HG03025 (cell line): ENCODE data around the gene SLC6A19.

Experiments
- ATAC-seq: cut with Tn5 transposase; IDR thresholded peaks from one replicate; pipeline ENCODE4 v1.9.1; 2021; ENCODE audit warnings: mild to moderate bottlenecking, moderate library complexity; ENCODE audit not compliant: unreplicated experiment, low FRiP score

The SLC6A19 gene

GRCh38 chr5:1205255-1206180 lies 4.1 kb downstream of the SLC6A19 start:
- ATAC-seq: no peak

GRCh38 chr5:1206521-1207412 lies 5.4 kb downstream of the SLC6A19 start:
- no peak for ATAC-seq

- no peak for ATAC-seq
Measured at GRCh38 chr5:1207555-1207954, 6.2 kb downstream of the SLC6A19 start.

DNA sequence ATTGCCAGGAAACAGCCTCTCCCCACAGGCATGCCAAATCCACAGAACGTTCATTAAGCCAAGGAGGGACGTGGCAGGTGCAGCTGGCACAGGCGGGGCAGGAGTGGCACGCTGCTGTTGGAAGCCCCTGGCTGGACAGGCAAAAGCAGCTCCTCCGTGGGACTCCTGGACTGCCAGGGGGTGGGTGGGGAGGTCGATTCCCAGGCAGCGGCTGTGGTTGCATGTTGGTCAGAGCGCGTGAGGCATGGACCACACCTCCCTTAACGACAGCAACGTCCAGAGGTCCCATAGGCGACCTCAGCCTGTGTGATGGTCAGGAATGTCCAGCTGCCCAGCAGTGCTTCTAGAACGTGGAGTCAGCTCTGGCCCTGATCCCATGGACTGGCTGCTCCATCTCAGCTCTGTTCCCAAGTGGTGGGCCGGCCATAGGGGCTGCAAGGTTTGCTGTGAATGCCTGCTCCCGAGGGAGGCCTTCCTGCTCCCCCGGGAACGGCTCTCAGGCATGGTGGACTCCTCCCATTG lies 6.9 kb downstream of the SLC6A19 start:
- ATAC-seq: no peak

DNA sequence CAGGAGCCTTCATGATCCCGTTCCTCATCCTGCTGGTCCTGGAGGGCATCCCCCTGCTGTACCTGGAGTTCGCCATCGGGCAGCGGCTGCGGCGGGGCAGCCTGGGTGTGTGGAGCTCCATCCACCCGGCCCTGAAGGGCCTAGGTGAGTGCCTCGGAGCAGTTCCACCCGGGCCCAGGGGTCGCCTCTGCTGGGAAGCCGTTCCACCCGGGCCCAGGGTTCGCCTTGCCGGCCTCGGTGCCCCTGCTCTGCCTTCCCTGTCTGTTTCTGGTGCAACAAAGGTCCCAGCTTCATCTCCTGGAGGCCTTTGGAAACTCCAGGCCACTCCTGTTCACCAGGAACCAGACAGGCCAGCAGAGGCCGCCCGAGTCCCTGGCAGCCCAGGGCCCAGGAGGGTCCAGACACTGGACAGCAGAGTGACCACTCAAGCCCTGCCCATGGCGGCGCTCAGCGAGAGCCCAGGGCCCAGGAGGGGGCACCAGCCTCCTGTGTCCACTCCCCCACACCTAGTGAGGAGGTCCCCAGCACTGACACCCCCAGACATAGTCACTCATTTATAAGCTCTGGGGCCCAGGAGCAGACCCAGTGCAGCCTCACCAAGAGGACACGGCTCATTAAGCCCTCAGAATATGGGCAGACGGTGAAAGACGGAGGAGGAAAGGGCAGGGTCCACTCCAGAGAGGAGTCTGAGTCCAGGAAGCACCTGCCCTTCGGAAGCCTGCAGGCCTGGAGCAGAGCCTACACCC lies 7.5 kb downstream of the SLC6A19 start:
- ATAC-seq: no peak

DNA sequence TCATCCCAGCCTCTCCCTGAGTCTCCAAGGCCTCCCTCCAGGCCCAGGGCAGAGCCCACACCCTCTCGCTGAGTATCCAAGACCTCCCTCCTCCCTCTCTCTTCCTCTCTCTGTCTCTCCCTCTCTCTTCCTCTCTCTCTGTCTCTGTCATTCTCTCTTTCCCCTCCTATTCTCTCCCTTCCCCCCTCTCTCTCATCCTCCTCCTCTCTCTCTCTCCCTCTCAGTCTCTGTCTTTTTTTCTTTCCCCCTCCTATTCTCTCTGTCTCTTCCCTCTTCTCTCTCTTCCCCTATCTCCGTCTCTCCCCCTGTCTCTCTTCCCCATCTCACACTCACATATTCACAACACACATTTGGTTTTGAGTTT lies 8.1 kb downstream of the SLC6A19 start:
- ATAC-seq: no peak

DNA sequence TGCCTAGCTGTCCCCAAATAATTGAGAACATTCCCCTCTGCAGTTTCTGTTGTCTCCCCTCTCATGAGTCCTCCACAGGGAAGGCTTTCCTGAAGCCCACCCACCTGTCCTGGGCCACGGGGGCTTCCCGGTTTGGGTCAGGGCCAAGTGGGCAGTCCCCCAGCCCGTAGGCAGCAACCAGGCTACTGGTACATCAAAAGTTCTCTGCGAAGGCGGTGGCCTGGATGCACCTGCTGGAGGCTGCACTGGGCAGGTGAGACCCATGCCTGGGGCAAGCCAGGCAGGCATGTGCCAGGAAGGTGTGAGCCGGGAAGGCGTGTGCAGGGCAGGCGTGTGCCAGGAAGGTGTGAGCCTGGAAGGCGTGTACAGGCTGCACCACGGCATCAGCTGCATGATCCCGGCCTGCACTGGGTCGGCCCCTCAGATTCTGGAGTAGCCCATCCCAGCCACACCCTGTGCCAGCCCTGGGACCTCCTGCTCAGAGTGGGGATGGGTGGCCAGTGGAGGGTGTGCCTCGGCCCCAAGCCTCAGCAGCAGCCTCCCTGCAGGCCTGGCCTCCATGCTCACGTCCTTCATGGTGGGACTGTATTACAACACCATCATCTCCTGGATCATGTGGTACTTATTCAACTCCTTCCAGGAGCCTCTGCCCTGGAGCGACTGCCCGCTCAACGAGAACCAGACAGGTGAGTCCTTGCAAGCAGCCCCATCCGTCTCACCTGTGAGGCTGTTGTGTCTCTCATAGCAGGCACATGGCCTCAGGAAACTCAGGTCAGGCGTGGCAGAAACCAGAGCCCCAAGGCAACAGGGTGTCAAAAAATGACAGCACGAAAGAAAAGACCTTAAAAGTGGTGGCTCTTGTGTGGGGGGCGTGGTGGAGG lies 8.7 kb downstream of the SLC6A19 start:
- ATAC-seq: no peak

DNA sequence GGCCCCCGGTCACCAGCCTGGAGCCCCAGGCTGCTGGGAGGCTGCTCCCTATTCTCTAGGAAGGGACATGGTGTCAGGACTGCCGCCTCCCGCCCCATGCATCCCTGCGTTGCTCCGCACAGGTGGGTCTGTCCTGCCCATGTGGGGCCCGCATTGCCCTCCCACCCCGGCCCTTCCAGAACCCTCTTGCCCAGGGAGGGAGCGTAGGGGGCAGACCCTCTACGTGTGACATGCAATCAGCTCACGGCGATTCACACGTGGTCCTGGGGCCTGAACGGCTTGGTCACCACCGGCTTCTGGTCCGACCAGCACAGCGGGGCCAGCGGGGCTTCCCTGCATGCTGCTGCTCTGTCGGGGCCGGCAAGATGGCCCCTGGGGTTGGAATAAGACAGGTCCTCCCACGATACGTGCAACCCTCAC lies 9.4 kb downstream of the SLC6A19 start:
- ATAC-seq: no peak

- ATAC-seq: no peak
Measured at GRCh38 chr5:1211701-1212100, 10.3 kb downstream of the SLC6A19 start.

DNA sequence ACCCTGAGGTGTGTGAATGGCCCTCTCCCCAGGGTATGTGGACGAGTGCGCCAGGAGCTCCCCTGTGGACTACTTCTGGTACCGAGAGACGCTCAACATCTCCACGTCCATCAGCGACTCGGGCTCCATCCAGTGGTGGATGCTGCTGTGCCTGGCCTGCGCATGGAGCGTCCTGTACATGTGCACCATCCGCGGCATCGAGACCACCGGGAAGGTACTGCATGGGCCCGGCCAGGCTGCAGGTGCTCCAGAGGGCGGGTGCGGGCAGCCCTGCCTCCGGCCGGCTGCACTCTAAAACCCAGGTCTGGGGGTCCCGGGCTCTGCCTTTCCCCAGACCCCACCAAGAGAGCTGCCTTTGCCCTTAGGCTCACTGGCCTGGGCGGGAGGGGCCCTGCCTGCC lies 10.9 kb downstream of the SLC6A19 start:
- no peak for ATAC-seq

DNA sequence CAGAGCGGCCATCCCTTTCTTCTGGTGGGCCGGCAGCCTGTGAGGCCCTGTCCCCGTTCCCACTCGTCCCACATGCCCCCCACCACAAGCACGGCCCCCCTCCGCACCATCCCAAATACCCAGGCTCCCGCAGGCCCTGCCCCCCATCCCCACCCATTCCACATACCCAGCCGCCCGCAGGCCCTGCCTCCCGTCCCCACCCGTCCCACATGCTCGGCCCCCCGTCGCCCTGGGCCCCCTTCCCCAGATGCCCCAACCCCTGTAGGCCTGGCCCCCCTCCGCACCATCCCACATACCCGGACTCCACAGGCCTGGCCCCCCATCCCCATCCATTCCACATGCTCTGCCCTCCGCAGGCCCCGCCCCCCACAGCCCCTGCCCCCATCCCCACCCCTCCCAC lies 11.5 kb downstream of the SLC6A19 start:
- ATAC-seq: no peak

GRCh38 chr5:1213508-1214162 lies 12.2 kb downstream of the SLC6A19 start:
- no peak for ATAC-seq

- ATAC-seq: no peak
Measured at GRCh38 chr5:1214163-1214935, 13.0 kb downstream of the SLC6A19 start.

DNA sequence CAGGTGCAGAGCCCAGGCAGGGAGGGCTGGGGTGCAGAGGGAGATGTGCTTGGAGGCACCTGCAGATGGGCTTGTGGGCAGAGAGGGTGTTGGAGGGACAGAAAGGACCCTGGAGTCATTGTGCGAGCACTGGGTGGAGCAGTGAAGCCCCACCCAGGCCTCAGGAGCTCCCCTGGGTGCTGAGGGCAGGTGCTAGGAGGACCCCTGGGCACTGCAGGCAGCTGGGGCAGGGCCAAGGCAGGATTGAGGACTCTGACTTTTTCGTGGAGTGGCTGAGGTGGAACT lies 13.5 kb downstream of the SLC6A19 start:
- ATAC-seq: no peak

GRCh38 chr5:1215320-1216096 lies 14.1 kb downstream of the SLC6A19 start:
- ATAC-seq: no peak

DNA sequence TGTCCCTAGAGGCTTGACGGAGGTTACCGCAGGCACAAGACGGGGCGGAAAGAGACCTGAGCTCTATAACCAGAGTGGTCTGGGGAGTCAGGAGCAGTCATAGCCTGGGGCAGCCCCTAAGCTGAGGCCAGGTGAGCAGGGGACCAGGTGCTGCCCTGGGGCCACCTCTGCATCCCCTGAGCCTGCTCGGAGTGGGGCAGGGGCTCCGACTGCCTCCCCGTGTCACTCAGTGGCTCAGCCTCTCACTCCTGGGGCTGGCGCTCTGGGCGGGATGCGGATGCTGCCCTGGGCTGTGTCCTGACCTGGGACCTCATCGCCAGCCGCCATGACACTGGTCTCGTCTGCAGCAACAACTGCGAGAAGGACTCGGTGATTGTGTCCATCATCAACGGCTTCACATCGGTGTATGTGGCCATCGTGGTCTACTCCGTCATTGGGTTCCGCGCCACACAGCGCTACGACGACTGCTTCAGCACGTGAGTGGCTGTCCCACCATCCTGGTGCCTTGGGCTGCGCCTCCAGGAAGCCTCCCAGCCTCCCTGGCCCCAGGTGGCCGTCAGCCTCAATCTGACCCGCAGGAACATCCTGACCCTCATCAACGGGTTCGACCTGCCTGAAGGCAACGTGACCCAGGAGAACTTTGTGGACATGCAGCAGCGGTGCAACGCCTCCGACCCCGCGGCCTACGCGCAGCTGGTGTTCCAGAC lies 15.0 kb downstream of the SLC6A19 start:
- no peak for ATAC-seq

DNA sequence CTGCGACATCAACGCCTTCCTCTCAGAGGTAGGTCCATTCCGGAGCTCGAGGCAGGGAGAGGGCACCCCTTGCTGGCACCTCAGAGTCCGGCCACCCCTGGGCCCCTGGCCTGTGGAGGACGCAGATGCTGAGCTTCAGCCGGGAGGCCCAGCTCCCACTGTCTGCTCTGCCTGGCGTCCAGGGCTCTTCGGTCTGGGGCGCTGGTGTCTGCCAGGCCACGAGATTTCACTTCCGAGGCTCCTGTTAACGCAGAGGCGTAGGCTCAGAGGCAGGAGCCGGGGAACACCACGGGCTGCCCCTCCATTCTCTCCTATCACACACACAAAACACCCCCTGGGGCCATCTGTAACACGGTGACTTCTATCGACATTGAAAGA lies 15.5 kb downstream of the SLC6A19 start:
- ATAC-seq: no peak
